ENCODE results near the gene CYBB.

DNA sequence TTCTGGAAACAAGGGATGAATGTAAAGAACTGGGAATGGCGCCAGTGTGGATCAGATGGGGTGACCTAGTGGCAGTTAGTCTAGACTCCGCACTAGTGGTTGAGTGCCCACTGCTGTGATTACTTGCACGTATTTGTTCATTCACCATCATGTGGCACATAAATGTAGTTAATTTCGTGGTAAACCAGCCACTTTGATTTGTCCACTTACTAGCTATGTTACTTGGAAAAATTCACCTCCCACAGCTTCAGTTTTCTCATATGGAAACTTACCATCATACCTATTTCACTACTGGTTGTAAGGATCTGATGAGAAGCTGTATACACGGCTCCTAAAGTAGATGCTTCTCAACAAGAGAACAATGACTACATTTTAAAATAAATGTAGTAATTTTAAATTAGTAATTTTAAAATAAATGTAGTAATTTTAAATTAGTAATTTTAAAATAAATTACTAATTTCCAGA lies 67.9 kb downstream of the CYBB start:
- TF ChIP-seq, protein P1, sequence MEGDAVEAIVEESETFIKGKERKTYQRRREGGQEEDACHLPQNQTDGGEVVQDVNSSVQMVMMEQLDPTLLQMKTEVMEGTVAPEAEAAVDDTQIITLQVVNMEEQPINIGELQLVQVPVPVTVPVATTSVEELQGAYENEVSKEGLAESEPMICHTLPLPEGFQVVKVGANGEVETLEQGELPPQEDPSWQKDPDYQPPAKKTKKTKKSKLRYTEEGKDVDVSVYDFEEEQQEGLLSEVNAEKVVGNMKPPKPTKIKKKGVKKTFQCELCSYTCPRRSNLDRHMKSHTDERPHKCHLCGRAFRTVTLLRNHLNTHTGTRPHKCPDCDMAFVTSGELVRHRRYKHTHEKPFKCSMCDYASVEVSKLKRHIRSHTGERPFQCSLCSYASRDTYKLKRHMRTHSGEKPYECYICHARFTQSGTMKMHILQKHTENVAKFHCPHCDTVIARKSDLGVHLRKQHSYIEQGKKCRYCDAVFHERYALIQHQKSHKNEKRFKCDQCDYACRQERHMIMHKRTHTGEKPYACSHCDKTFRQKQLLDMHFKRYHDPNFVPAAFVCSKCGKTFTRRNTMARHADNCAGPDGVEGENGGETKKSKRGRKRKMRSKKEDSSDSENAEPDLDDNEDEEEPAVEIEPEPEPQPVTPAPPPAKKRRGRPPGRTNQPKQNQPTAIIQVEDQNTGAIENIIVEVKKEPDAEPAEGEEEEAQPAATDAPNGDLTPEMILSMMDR (IDR thresholded peaks at IDR 0.05; ENCODE audit: poor library complexity), result no peak
- TF ChIP-seq EZH2 (IDR thresholded peaks at IDR 0.05; ENCODE audit: borderline replicate concordance) (no peak), EZH2phosphoT487 (IDR thresholded peaks at IDR 0.05; ENCODE audit: low read depth, severe bottlenecking, unreplicated experiment) (no peak)

Measured in hepatocyte (in vitro differentiated cells).